Central memory CD8-positive, alpha-beta T cell (primary cell): ENCODE data around the gene SETX.
A peak's percentile ranks its signal among the peaks of the same experiment; 100 is the strongest.

Source experiments
- ATAC-seq: fragments of 150-1000 bp; cut with Tn5 transposase; replicated peaks from 2 replicates; pipeline ENCODE4 v1.10.0; 2022; ENCODE audit warnings: mild to moderate bottlenecking, moderate FRiP score, moderate number of reproducible peaks; ENCODE audit not compliant: poor library complexity, severe bottlenecking; ENCODE audit errors: extremely low read depth
- DNase-seq, 2 donors: peaks; one replicate each; pipeline ENCODE4 v3.0.0; 2021; ENCODE audit warnings: low spot score in 2 of 2
- H3K27ac Mint-ChIP-seq: one replicate; pipeline ENCODE4 v1.8.0; 2022; ENCODE audit warnings: low read depth, mild to moderate bottlenecking, moderate library complexity, mixed read lengths
- H3K27me3 Mint-ChIP-seq: one replicate; pipeline ENCODE4 v1.8.0; 2022; ENCODE audit warnings: mixed read lengths
- H3K36me3 Mint-ChIP-seq: one replicate; pipeline ENCODE4 v1.8.0; 2022; ENCODE audit warnings: mild to moderate bottlenecking, moderate library complexity, mixed read lengths; ENCODE audit not compliant: insufficient read depth
- H3K4me1 Mint-ChIP-seq: one replicate; pipeline ENCODE4 v1.8.0; 2022; ENCODE audit warnings: mixed read lengths
- H3K4me3 Mint-ChIP-seq: one replicate; pipeline ENCODE4 v1.8.0; 2022; ENCODE audit warnings: mild to moderate bottlenecking, moderate library complexity, mixed read lengths
- H3K9me3 Mint-ChIP-seq: one replicate; pipeline ENCODE4 v1.8.0; 2022; ENCODE audit warnings: mixed read lengths

SETX gene

DNA sequence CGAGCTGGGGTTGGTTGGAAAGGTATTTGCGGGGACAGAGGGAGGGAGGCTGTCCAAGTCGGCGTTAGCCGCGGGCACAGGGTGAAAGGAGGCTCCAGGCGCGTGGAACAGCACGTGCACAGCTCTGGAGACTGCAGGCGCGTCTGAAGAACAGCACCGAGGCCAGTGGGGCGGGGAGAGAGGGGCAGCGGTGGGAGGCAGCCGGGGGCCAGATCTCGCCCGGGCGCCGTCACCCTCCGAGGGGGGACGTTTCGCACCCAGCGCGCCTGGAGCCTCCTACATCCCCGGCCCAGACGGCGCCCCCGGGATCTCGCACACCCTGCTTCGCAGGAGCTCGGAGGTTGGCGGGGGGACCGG, 113.3 kb downstream of the SETX start:
- Mint-ChIP-seq H3K27me3 (peaks cover under 1% of the 10 kb centered on the region), H3K9me3 (no peaks in the 10 kb centered on the region), H3K4me1 (peaks cover 16% of the 10 kb centered on the region), H3K36me3 (peaks cover 8% of the 10 kb centered on the region), H3K27ac (peak overlapping the region; percentile 85), H3K4me3 (peak overlapping the region; percentile 98)
- no peak for ATAC-seq
- no peak for DNase-seq

DNA sequence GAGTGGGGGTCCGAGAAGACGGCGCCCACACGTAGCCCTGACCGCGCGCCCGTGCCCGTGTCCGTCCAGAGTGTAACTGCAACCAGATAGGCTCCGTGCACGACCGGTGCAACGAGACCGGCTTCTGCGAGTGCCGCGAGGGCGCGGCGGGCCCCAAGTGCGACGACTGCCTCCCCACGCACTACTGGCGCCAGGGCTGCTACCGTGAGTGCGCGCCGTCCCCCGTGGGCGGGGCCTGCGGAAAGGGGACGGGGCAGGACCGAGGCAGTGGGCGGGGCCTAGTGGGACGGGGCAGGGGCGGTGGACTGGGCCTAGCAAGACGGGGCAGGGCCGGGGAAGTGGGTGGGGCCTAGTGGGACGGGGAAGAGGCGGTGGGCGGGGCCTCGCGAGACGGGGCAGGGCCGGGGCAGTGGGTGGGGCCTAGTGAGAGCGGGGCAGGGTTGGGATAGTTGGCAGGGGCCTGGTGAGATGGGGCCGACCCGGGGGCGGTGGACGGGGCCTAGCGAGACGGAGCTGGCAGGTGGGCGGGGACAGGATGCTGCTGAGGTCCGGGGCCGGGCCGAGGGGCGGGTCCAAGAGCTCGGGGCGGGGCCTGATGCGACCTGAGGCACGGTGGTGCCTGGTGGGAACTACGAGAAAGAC, 113.8 kb downstream of the SETX start:
- H3K4me3 Mint-ChIP-seq: peak overlapping the region; percentile 98
- peak overlapping the region; percentile 85 for H3K27ac Mint-ChIP-seq
- H3K36me3 Mint-ChIP-seq: peaks cover 8% of the 10 kb centered on the region
- ATAC-seq (peak; percentile 94), DNase-seq (peak; percentile 97 to 99)
- H3K27me3 Mint-ChIP-seq: peaks cover under 1% of the 10 kb centered on the region
- peaks cover 21% of the 10 kb centered on the region for H3K4me1 Mint-ChIP-seq
- no peaks in the 10 kb centered on the region for H3K9me3 Mint-ChIP-seq

DNA sequence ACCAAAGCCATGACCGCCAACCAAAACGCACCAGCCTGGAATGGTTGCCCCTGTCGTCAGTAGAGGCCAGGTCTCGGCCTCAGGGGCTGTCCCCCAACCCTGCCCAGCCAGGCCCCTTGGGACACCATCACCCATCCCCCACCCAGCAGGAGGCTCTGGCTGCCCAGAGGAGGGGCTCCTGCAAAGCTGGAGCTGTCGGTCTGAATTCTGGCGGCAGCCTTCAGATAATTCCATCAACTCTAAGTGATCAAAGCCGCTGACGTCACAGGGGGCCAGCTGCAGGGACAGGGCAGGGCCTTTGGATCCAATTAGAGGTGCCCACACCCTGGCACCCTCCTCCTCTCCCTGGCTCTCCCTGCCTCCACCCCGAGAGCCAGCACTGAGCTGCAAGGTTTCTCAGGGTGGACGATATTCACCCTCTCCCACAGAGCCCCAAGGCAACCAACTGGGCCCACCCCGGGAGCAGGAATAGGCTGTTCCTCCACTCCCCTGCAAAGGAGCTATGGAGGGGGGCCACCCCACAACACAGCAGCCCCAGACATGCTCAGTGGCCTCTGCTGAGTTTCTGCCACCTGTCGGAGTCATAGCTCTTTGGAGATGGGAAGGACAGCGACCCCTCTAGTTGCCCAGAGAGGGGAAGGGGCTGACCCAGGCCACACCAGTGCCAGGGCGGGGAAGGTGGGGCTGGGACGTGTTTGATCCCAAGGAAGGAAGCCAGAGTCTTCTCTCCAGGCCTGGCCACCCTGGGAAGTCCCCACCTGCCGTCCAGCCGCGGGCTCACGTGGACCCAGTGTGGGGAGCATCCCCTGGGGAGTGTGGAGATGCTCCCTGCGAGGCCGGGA, 114.6 kb downstream of the SETX start:
- DNase-seq (no peak), ATAC-seq (no peak)
- H3K4me3 Mint-ChIP-seq: peak overlapping the region; percentile 98
- H3K4me1 Mint-ChIP-seq: peaks cover 24% of the 10 kb centered on the region
- H3K27me3 Mint-ChIP-seq: peaks cover 8% of the 10 kb centered on the region
- no peaks in the 10 kb centered on the region for H3K9me3 Mint-ChIP-seq
- H3K36me3 Mint-ChIP-seq: peaks cover 8% of the 10 kb centered on the region
- no peak overlapping the region for H3K27ac Mint-ChIP-seq

DNA sequence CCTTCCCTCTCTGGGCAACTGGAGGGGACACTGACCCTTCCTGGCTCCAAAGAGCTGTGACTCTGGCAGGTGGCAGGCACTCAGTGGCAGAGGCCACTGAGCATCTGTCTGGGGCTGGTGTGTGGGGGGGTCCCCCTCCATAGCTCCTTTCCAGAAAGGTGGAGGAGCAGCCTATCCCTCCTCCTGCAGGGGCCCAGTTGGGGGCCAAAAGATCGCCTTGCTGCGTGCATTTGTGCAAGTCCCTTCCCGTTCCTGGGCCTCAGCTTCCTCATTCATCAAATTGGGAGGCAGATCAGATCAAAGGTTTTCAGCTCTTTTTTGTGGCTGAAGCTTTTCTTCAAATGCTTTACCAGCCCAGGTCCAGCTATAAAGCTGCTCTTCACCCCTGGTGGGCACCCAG, 115.3 kb downstream of the SETX start:
- ATAC-seq: no peak
- Mint-ChIP-seq H3K9me3 (no peaks in the 10 kb centered on the region), H3K27ac (no peak overlapping the region), H3K27me3 (peaks cover 15% of the 10 kb centered on the region), H3K4me3 (no peak overlapping the region), H3K4me1 (peaks cover 24% of the 10 kb centered on the region), H3K36me3 (peaks cover 8% of the 10 kb centered on the region)
- DNase-seq: no peak

DNA sequence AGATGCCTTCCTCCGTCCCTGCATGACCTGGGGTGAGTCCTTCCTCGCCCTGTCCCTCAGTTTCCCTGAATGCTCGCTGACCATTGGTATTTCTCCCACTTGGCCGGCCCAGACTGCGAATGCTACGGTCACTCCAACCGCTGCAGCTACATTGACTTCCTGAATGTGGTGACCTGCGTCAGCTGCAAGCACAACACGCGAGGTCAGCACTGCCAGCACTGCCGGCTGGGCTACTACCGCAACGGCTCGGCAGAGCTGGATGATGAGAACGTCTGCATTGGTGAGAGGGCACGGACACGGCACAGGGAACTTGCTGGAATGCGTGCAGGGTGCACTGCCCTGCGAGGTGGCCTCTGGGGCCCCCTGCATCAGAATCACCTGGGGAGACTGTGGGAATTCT, 115.8 kb downstream of the SETX start:
- H3K36me3 Mint-ChIP-seq: peaks cover 8% of the 10 kb centered on the region
- H3K4me1 Mint-ChIP-seq: peaks cover 24% of the 10 kb centered on the region
- H3K9me3 Mint-ChIP-seq: no peaks in the 10 kb centered on the region
- no peak overlapping the region for H3K27ac Mint-ChIP-seq
- DNase-seq: no peak
- no peak overlapping the region for H3K4me3 Mint-ChIP-seq
- ATAC-seq: no peak
- H3K27me3 Mint-ChIP-seq: peaks cover 17% of the 10 kb centered on the region

DNA sequence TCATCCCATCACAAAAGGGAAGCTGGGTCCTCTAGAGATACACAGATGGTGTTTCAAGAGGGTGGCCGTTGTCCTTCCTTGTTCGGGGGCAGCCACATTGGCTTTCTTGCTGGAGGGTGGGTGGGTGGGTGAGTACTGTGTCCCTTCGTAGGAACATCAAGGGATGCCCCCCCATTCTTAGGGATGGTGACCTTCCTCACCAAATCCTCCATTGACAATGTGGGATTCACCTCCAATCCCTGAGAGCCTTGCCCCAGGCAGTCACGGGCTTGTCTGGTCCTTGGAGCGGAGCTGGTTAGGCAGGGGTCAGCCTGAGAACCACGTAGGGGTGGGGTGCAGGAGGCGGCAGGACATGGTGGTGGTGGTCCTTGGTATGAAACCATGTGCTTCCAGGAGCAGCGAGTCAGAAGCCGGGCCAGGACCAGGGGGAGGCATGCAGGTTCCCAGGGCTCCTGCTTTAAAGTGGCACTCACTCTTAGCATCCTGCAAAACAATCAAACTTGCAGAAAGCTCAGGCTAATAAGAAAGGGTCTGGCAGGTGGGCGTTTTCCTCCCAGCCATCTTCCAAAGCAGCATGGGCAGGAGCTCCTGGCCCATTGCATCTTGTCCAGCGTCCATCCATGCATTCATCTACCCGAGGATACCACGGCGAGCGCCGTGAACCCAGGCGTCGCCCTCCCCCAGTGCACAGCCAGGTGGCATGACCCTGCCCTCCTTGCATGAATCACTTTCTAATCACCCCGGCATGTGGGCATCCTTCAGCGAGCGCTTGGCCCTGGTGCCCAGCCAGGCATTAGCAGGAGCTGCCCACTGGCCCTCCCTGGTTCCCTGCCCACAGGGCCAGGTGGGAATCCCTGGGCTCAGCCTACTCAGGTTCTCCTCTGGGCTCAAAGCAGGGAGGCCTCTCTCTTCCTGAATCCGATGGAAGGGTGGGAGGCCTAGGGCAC, 116.5 kb downstream of the SETX start:
- Mint-ChIP-seq H3K36me3 (peaks cover 6% of the 10 kb centered on the region), H3K4me3 (no peak overlapping the region), H3K27ac (no peak overlapping the region), H3K27me3 (peaks cover 20% of the 10 kb centered on the region), H3K9me3 (no peaks in the 10 kb centered on the region), H3K4me1 (peaks cover 24% of the 10 kb centered on the region)
- DNase-seq (no peak), ATAC-seq (no peak)

DNA sequence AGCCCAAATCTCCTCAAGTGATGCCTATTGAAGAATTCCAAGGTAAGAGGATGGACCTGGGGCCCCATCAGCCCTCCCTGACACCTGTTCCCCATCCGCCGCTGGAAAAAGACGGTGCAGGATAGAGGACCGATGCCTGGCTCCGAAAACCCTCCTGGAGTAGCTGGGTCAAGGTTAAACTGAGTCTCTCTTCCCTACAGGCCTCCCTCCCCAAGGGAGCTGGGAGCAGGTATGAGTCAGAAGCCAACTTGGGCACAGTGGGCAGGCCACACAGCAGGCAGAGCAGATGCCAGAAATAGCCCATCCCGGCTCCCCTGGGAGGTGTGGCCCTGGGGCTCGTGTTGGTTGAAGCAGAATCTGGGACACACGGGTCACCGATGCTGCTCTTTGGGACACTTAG, 117.3 kb downstream of the SETX start:
- ATAC-seq: no peak
- Mint-ChIP-seq H3K27ac (no peak overlapping the region), H3K27me3 (peaks cover 26% of the 10 kb centered on the region), H3K4me1 (peaks cover 21% of the 10 kb centered on the region), H3K4me3 (no peak overlapping the region), H3K9me3 (no peaks in the 10 kb centered on the region), H3K36me3 (peaks cover 5% of the 10 kb centered on the region)
- no peak for DNase-seq

DNA sequence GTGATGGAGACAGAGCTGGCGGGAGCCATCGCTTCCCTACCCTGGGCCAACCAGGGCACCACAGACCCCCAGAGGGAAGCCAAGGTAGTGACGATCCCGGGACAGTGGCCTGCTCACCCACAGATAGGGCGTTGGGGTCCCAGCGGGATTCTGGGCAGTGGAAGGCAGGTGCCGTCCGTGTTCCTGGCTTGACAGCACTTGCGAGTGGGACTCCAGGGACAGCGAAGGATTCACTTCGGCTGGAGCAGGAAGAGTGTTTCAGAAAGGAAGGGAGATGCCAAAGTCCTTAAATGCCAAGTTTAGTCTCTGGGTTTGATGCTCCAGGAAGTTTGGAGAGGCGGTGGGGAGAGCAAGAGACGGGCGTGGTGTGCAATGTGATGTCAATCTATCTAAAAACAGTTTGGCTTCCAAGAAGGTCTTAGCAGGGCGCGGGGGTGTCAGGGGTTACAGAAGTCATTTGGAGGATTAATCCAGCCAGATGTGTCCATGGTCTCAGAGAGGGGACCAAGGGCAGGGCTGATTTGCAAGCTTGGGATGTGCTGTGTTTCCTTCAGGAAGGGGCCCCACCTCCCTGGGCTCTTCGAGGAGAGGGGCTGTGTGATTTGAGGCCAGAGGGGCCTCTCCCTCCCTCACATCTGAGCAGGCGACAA, 118.0 kb downstream of the SETX start:
- DNase-seq (no peak), ATAC-seq (no peak)
- Mint-ChIP-seq H3K4me3 (no peak overlapping the region), H3K4me1 (peaks cover 17% of the 10 kb centered on the region), H3K36me3 (no peaks in the 10 kb centered on the region), H3K9me3 (no peaks in the 10 kb centered on the region), H3K27me3 (peaks cover 26% of the 10 kb centered on the region), H3K27ac (no peak overlapping the region)

DNA sequence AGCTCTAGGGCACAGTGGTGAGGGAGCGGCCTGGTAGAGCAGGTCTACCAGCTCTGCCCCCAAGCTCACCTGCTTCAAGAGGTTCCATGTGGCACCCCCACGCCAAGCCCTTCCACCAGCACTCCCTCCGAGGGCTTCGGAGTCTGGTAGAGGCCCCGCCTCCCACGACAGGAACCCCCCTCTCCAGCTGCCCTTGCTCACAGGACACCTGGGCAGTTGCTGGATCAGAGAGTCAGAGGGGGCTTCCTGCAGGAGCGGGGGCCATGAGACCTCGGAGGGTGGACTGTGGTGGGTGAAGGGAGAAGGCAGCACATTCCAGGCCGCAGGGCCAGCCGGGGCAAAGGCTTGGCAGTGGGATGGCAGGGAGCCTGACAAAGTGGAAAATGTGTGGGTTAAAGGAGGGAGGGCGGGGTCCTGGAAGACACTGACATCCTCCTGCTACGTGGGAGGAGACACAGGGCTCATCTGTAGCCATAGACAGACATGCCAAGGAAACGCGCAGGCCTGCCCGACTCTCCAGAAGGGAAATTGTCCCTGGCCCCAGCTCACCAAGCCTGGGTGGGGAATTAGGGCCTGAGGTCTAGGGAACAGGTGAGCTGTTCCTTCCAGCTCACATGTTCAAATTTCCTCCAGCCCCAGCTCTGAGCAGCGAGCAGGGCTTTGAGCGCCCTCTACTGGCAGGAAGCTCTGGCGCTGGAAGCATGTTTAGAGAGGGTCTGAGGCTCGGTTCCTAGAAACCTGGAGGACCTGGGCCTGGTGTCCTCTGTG, 118.7 kb downstream of the SETX start:
- DNase-seq (peak; percentile 60 to 77), ATAC-seq (no peak)
- Mint-ChIP-seq H3K36me3 (no peaks in the 10 kb centered on the region), H3K4me1 (peaks cover 12% of the 10 kb centered on the region), H3K4me3 (no peak overlapping the region), H3K9me3 (no peaks in the 10 kb centered on the region), H3K27me3 (peaks cover 26% of the 10 kb centered on the region), H3K27ac (no peak overlapping the region)

DNA sequence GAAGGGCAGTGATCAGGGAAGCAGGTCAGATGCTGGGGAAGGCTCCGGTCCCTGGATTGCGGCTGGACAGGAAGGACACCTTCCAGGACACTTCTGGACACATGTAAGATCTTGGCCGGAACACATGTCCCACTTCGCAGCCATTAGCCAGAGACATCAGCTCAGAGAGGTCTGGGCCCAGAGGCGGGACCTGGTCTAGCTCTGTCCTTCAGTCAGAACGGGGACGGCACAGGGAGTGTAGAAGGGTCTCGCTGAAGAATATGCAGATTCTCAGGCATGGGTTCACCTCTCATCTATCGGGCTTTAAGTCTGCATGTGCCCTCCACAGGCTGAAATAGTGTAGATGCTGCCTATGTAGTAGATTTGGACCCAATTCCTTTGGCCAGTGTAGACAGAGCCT, 119.7 kb downstream of the SETX start:
- Mint-ChIP-seq H3K9me3 (no peaks in the 10 kb centered on the region), H3K27me3 (peaks cover 26% of the 10 kb centered on the region), H3K36me3 (no peaks in the 10 kb centered on the region), H3K27ac (no peak overlapping the region), H3K4me1 (peaks cover 11% of the 10 kb centered on the region), H3K4me3 (no peak overlapping the region)
- no peak for DNase-seq
- ATAC-seq: no peak

DNA sequence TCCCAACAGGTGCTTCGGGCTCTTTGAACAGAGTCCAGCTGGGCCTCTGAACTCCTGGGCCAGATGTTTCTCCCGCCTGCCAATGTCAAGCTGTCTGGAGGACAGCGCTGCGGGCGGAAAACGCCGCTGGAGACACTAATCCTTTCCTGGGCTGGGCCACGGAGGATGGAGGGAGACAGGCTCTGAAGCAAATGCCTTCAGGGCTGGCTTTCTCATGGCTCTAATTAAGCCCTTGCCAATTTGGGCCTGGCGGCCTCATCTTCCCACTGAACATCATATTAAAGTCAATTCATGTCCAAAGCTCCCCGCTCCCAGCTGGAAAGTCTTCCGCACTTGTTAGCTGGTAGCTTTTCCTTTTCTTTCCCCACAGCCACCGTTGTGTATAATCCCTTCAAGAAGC, 120.3 kb downstream of the SETX start:
- Mint-ChIP-seq H3K36me3 (peaks cover 1% of the 10 kb centered on the region), H3K4me3 (no peak overlapping the region), H3K9me3 (no peaks in the 10 kb centered on the region), H3K27me3 (peaks cover 26% of the 10 kb centered on the region), H3K27ac (no peak overlapping the region), H3K4me1 (peaks cover 11% of the 10 kb centered on the region)
- DNase-seq (no peak), ATAC-seq (no peak)
